A549 (cell line): ENCODE results near the gene ARHGEF28. TPM values are rescaled to one million over a fixed set of nuclear protein-coding genes. Genes with fewer than 3 reads are reported as not detected.

ENCODE experiments used
- ATAC-seq, 2 experiments: fragments of 200-7000 bp in 1 of 2; fragments of >200 bp in 1 of 2; cut with Nextera tagmentation in 1 of 2; cut with Tn5 transposase in 1 of 2; 3 replicates each; pipeline versions ENCODE4 v1.8.0 to v1.9.1; 2018 to 2020; ENCODE audit warnings: mild to moderate bottlenecking in 1 of 2, moderate library complexity in 1 of 2
- CTCF ChIA-PET: fragments of 300-600 bp; sonication (Branson Sonifier 250); formaldehyde crosslinking; extraction: SDS; loops from one replicate; lab custom pipeline; 2021; ENCODE audit warnings: antibody characterized with exemption, inconsistent platforms; lab: Yijun Ruan, JAX
- POLR2A ChIA-PET: fragments of 350-600 bp; formaldehyde crosslinking; extraction: SDS; loops from one replicate; lab custom pipeline; 2021; ENCODE audit warnings: antibody characterized with exemption, inconsistent platforms; lab: Yijun Ruan, JAX
- DNase-seq, 2 experiments: peaks; one replicate each; pipeline versions ENCODE4 v3.0.0 to v3.0.0-alpha.2; 2011 to 2016; ENCODE audit warnings: low read depth in 1 of 2, low spot score in 1 of 2
- FAIRE-seq: peaks from 2 replicates; lab custom pipeline; 2011; peaks lifted over from hg19 to GRCh38; lab: Jason Lieb, UNC
- H3K27ac ChIP-seq, 2 experiments: fragments of >200 bp; sonication (Bioruptor Twin); formaldehyde crosslinking; 3 replicates each; pipeline ENCODE4 v1.5.1; 2016 to 2017
- H3K4me1 ChIP-seq: fragments of >200 bp; sonication (Bioruptor Twin); formaldehyde crosslinking; 3 replicates; pipeline ENCODE4 v1.6.1; 2016
- H3K4me2 ChIP-seq: fragments of >200 bp; sonication (Bioruptor Twin); formaldehyde crosslinking; 3 replicates; pipeline ENCODE4 v1.6.1; 2016
- H3K4me3 ChIP-seq: fragments of >200 bp; sonication (Bioruptor Twin); formaldehyde crosslinking; 3 replicates; pipeline ENCODE4 v1.5.1; 2016
- H3K9me3 ChIP-seq: fragments of >200 bp; sonication (Bioruptor Twin); formaldehyde crosslinking; 3 replicates; pipeline ENCODE4 v1.6.1; 2016
- ATOH8 ChIP-seq: fragments of 250-450 bp; sonication (Bioruptor Pico); IDR thresholded peaks from 2 replicates; pipeline ENCODE4 v1.5.0; 2020; ENCODE audit warnings: low read depth, mild to moderate bottlenecking, moderate library complexity
- BCL3 ChIP-seq: fragments of >200 bp; sonication (Bioruptor Twin); formaldehyde crosslinking; IDR thresholded peaks from 3 replicates; pipeline ENCODE4 v1.6.1; 2016
- CBX2 ChIP-seq: fragments of 200-600 bp; sonication (generic); IDR thresholded peaks from 2 replicates; pipeline ENCODE4 v1.6.1; 2016; ENCODE audit warnings: low read depth, mild to moderate bottlenecking, borderline replicate concordance
- CBX8 ChIP-seq: fragments of 200-600 bp; sonication (generic); IDR thresholded peaks from 2 replicates; pipeline ENCODE4 v1.6.1; 2016
- CEBPB ChIP-seq, 2 experiments: fragments of >200 bp in 1 of 2; sonication (Bioruptor Twin) in 1 of 2; formaldehyde crosslinking in 1 of 2; IDR thresholded peaks; 2 replicates each; pipeline ENCODE4 v1.6.1; 2012 to 2016
- CHD4 ChIP-seq: fragments of 200-600 bp; sonication (generic); IDR thresholded peaks from 2 replicates; pipeline ENCODE4 v1.6.1; 2016; ENCODE audit warnings: antibody characterized with exemption, mild to moderate bottlenecking, borderline replicate concordance
- CTCF ChIP-seq: fragments of >200 bp; sonication (Bioruptor Twin); formaldehyde crosslinking; IDR thresholded peaks from 3 replicates; pipeline ENCODE4 v1.5.1; 2016
- E2F6 ChIP-seq: IDR thresholded peaks from 2 replicates; pipeline ENCODE4 v1.6.1; 2012; ENCODE audit warnings: low read depth, borderline replicate concordance
- EP300 ChIP-seq, 2 experiments: fragments of >200 bp; sonication (Bioruptor Twin); formaldehyde crosslinking; IDR thresholded peaks; 2 replicates in 1 of 2; 3 replicates in 1 of 2; pipeline ENCODE4 v1.6.1; 2016 to 2017
- ESRRA ChIP-seq: fragments of 150-350 bp; IDR thresholded peaks from 2 replicates; pipeline ENCODE4 v1.6.1; 2014; ENCODE audit warnings: mild to moderate bottlenecking, low read length, borderline replicate concordance
- FOSL2 ChIP-seq, 2 experiments: fragments of 450-650 bp in 1 of 2; fragments of >200 bp in 1 of 2; sonication (Bioruptor Twin) in 1 of 2; formaldehyde crosslinking; IDR thresholded peaks; 2 replicates each; pipeline versions ENCODE4 v1.5.0 to v1.6.1; 2016 to 2020; ENCODE audit warnings: mild to moderate bottlenecking in 1 of 2, moderate library complexity in 1 of 2
- FOXS1 ChIP-seq: fragments of 250-450 bp; sonication (Bioruptor Pico); IDR thresholded peaks from 2 replicates; pipeline ENCODE4 v1.5.0; 2020; ENCODE audit warnings: mild to moderate bottlenecking, moderate library complexity
- HEYL ChIP-seq: fragments of 250-450 bp; sonication (Bioruptor Pico); IDR thresholded peaks from 2 replicates; pipeline ENCODE4 v1.8.0; 2021; ENCODE audit warnings: mild to moderate bottlenecking, moderate library complexity
- JUN ChIP-seq, 2 experiments: fragments of >200 bp; sonication (Bioruptor Twin); formaldehyde crosslinking; IDR thresholded peaks; 2 replicates in 1 of 2; 3 replicates in 1 of 2; pipeline ENCODE4 v1.6.1; 2016 to 2017
- JUNB ChIP-seq: fragments of >200 bp; sonication (Bioruptor Twin); formaldehyde crosslinking; IDR thresholded peaks from 2 replicates; pipeline ENCODE4 v1.6.1; 2016
- KDM5A ChIP-seq: fragments of 200-600 bp; sonication (generic); IDR thresholded peaks from 2 replicates; pipeline ENCODE4 v1.6.1; 2016; ENCODE audit warnings: antibody characterized with exemption, mild to moderate bottlenecking
- MAFK ChIP-seq: fragments of 450-650 bp; IDR thresholded peaks from 2 replicates; pipeline ENCODE4 v1.6.1; 2014; ENCODE audit not compliant: partially characterized antibody
- NFE2L2 ChIP-seq: fragments of 150-350 bp; conservative IDR thresholded peaks from 2 replicates; pipeline ENCODE4 v1.6.1; 2014; ENCODE audit warnings: low read length
- PHF8 ChIP-seq: fragments of 200-600 bp; sonication (generic); IDR thresholded peaks from 2 replicates; pipeline ENCODE4 v1.6.1; 2016; ENCODE audit warnings: low read depth, mild to moderate bottlenecking, antibody characterized with exemption, moderate library complexity, borderline replicate concordance
- RARB ChIP-seq: fragments of 250-450 bp; sonication (Bioruptor Pico); IDR thresholded peaks from 2 replicates; pipeline ENCODE4 v1.8.0; 2021; ENCODE audit warnings: mild to moderate bottlenecking, moderate library complexity
- RNF2 ChIP-seq: fragments of 200-600 bp; sonication (generic); IDR thresholded peaks from 2 replicates; pipeline ENCODE4 v1.6.1; 2016; ENCODE audit warnings: low read depth, mild to moderate bottlenecking, antibody characterized with exemption, moderate library complexity, borderline replicate concordance
- TFCP2L1 ChIP-seq: fragments of 250-450 bp; sonication (Bioruptor Pico); IDR thresholded peaks from 2 replicates; pipeline ENCODE4 v1.5.0; 2021; ENCODE audit warnings: mild to moderate bottlenecking
- TP53 ChIP-seq: fragments of 250-450 bp; sonication (Bioruptor Pico); IDR thresholded peaks from 2 replicates; pipeline ENCODE4 v1.5.0; 2021; ENCODE audit warnings: mild to moderate bottlenecking, moderate library complexity
- USF2 ChIP-seq: fragments of 450-650 bp; IDR thresholded peaks from 2 replicates; pipeline ENCODE4 v1.6.1; 2014; ENCODE audit warnings: antibody characterized with exemption
- ZC3H11A ChIP-seq: fragments of 450-650 bp; IDR thresholded peaks from 2 replicates; pipeline ENCODE4 v1.6.1; 2014; ENCODE audit warnings: antibody characterized with exemption, mild to moderate bottlenecking
- ZFP36 ChIP-seq: fragments of 450-650 bp; IDR thresholded peaks from 2 replicates; pipeline ENCODE4 v1.6.1; 2014; ENCODE audit warnings: borderline replicate concordance; ENCODE audit not compliant: partially characterized antibody
- WGBS: methylation state at CpG from one replicate; pipeline ENCODE4 v1.1.6; 2017; ENCODE audit errors: missing lambda C conversion rate; 5-methylcytosine and 5-hydroxymethylcytosine counted together
- polyA plus RNA-seq, 4 experiments: library from polyadenylated mRNA; depleted of rRNA in 3 of 4; stranded (reverse); fragments of >200 nt; fragmentation: RNase III in 1 of 4; extraction: RNeasy Plus Mini Kit Qiagen cat#74134 plus additional on column Dnase treatment in 1 of 4; gene quantifications; 2 replicates in 3 of 4; 3 replicates in 1 of 4; pipeline ENCODE4 v1.2.3, GENCODE V29; 2011 to 2017

The ARHGEF28 gene
- polyA plus RNA-seq, 2 of the 4 experiments (the other 2 are of a cell fraction): 17.0 to 22.3 TPM

GRCh38 chr5:73698011-73698410 is 72.0 kb downstream of the ARHGEF28 start:
- ChIA-PET POLR2A (no interaction called here), CTCF (interaction anchor here (0.8 to 1.1 kb wide), 3 partner anchors 9 to 101 kb away, joined by 3 to 4 read pairs (median 4); no protein-coding TSS in a partner anchor)
- no peak for FAIRE-seq
- WGBS: 87% methylated on average over 3 of the region's 3 CpGs
- Histone ChIP-seq H3K4me3 (no peak overlapping the region), H3K9me3 (no peaks in the 10 kb centered on the region), H3K27ac (no peak overlapping the region), H3K4me2 (no peak overlapping the region), H3K4me1 (peaks cover 38% of the 10 kb centered on the region)
- ATAC-seq: no peak
- DNase-seq: no peak
- no peak for TF ChIP-seq CBX8
- no peak for TF ChIP-seq NFE2L2
- no peak for TF ChIP-seq RARB (CRISPR knock-in tag)

- ATAC-seq: no peak
- no peaks in the 10 kb centered on the region for H3K9me3 ChIP-seq
- no peak for TF ChIP-seq PHF8
- TF ChIP-seq ESRRA: no peak
- no peak for TF ChIP-seq E2F6
- TF ChIP-seq EP300 (IDR thresholded peaks at IDR 0.05): no peak
- TF ChIP-seq TP53 (CRISPR knock-in tag): no peak
- TF ChIP-seq MAFK: peak; percentile 34
- no peak for TF ChIP-seq NFE2L2
- no peak for TF ChIP-seq JUN (IDR thresholded peaks at IDR 0.05)
- no peak for TF ChIP-seq HEYL (CRISPR knock-in tag)
- TF ChIP-seq FOXS1 (CRISPR knock-in tag): no peak
- TF ChIP-seq ZC3H11A: no peak
- no peak for TF ChIP-seq ZFP36
- no peak for TF ChIP-seq FOSL2 (IDR thresholded peaks at IDR 0.05)
- TF ChIP-seq FOSL2 (CRISPR knock-in tag; IDR thresholded peaks at IDR 0.05): peak; percentile 77
- 55% methylated on average over 3 of the region's 3 CpGs for WGBS
- no peak for FAIRE-seq
- H3K4me1 ChIP-seq: peaks cover 15% of the 10 kb centered on the region; the same call in 2 of the 3 replicates
- H3K4me2 ChIP-seq: peak overlapping the region; percentile 29; the same call in 2 of the 3 replicates
- ChIA-PET CTCF (interaction anchor here (0.6 kb wide), 1 partner anchor 250 kb away, joined by 3 read pairs; no protein-coding TSS in a partner anchor), POLR2A (no interaction called here)
- no peak for DNase-seq
- H3K4me3 ChIP-seq: no peak overlapping the region
- no peak overlapping the region for H3K27ac ChIP-seq
These were observed 75.6 kb downstream of the ARHGEF28 start for GRCh38 chr5:73701566-73701965.

- Histone ChIP-seq H3K27ac (no peak overlapping the region), H3K4me3 (no peak overlapping the region), H3K4me2 (no peak overlapping the region), H3K4me1 (peaks cover 19% of the 10 kb centered on the region; the same call in 2 of the 3 replicates), H3K9me3 (no peaks in the 10 kb centered on the region)
- FAIRE-seq (no peak), ATAC-seq (no peak), DNase-seq (no peak)
- ChIA-PET POLR2A (no interaction called here), CTCF (no interaction called here)
- no peak for TF ChIP-seq JUNB
- TF ChIP-seq BCL3: no peak
- TF ChIP-seq CTCF: no peak
- TF ChIP-seq CHD4: no peak
- no peak for TF ChIP-seq CEBPB (IDR thresholded peaks at IDR 0.05)
- no peak for TF ChIP-seq RNF2
- no peak for TF ChIP-seq CBX2
- TF ChIP-seq TFCP2L1: no peak
- no peak for TF ChIP-seq PHF8
- no peak for TF ChIP-seq USF2
- TF ChIP-seq KDM5A: no peak
- no peak for TF ChIP-seq E2F6
- TF ChIP-seq ATOH8 (CRISPR knock-in tag): no peak
- WGBS: 82% methylated on average over 1 of the region's 1 CpG
These were observed 76.5 kb downstream of the ARHGEF28 start for GRCh38 chr5:73702534-73702933.
